PC-3 (cell line): Measurements from ENCODE around the gene EPB41L4A. TPM values are rescaled to one million over a fixed set of nuclear protein-coding genes. Genes with fewer than 3 reads are reported as not detected.

Experiments
- ATAC-seq: fragments of 200-7000 bp; cut with Tn5 transposase; 2 replicates; pipeline ENCODE4 v1.9.1; 2020; ENCODE audit warnings: mild to moderate bottlenecking, moderate library complexity
- BruUV-seq: library from RNA; stranded (reverse); fragments of 400-500 nt; replicated peaks from 2 replicates; lab custom pipeline; 2021; lab: Mats Ljungman, UMichigan
- CTCF ChIA-PET: fragments of 300-600 bp; sonication (Branson Sonifier 250); formaldehyde crosslinking; loops from one replicate; lab custom pipeline; 2022; ENCODE audit warnings: antibody characterized with exemption; lab: Charles Lee
- POLR2A ChIA-PET: fragments of 300-600 bp; sonication (Branson Sonifier 250); formaldehyde crosslinking; loops from one replicate; lab custom pipeline; 2022; ENCODE audit warnings: antibody characterized with exemption; ENCODE audit not compliant: unreplicated experiment; lab: Charles Lee
- DNase-seq: peaks from one replicate; pipeline ENCODE4 v3.0.0-alpha.2; 2015
- H2AFZ ChIP-seq: fragments of 300-600 bp; sonication (generic); 2 replicates; pipeline ENCODE4 v1.6.0; 2016; ENCODE audit warnings: antibody characterized with exemption, low read length
- H3F3A ChIP-seq: fragments of 300-600 bp; sonication (generic); one replicate; pipeline ENCODE4 v1.6.0; 2017; ENCODE audit warnings: antibody characterized with exemption, low read length, control low read depth, mild to moderate bottlenecking; ENCODE audit not compliant: unreplicated experiment
- H3K27ac ChIP-seq: fragments of 300-600 bp; sonication (generic); 2 replicates; pipeline ENCODE4 v1.5.1; 2016; ENCODE audit warnings: mild to moderate bottlenecking, low read length
- H3K27me3 ChIP-seq: fragments of 300-600 bp; sonication (generic); 2 replicates; pipeline ENCODE4 v1.6.1; 2016; ENCODE audit warnings: low read length, mixed read lengths
- H3K36me3 ChIP-seq: fragments of 300-600 bp; sonication (generic); 2 replicates; pipeline ENCODE4 v1.6.1; 2016; ENCODE audit warnings: low read depth, mixed run types, low read length, mixed read lengths
- H3K4me1 ChIP-seq: fragments of 300-600 bp; sonication (generic); 2 replicates; pipeline ENCODE4 v1.5.1; 2016; ENCODE audit warnings: low read length; ENCODE audit not compliant: insufficient read depth
- H3K4me2 ChIP-seq: fragments of 300-600 bp; sonication (generic); 2 replicates; pipeline ENCODE4 v1.6.0; 2016; ENCODE audit warnings: low read length
- H3K4me3 ChIP-seq: fragments of 300-600 bp; sonication (generic); 2 replicates; pipeline ENCODE4 v1.5.1; 2016; ENCODE audit warnings: mild to moderate bottlenecking, low read length, mixed read lengths
- H3K79me2 ChIP-seq: fragments of 300-600 bp; sonication (generic); 2 replicates; pipeline ENCODE4 v1.6.1; 2017; ENCODE audit warnings: low read length, mixed read lengths
- H3K9ac ChIP-seq: fragments of 300-600 bp; sonication (generic); 2 replicates; pipeline ENCODE4 v1.6.0; 2016; ENCODE audit warnings: mild to moderate bottlenecking, low read length
- H3K9me2 ChIP-seq: fragments of 300-600 bp; sonication (generic); replicated peaks from 2 replicates; pipeline ENCODE4 v1.6.1; 2016; ENCODE audit warnings: mixed run types, low read length, mixed read lengths
- H3K9me3 ChIP-seq: fragments of 300-600 bp; sonication (generic); 2 replicates; pipeline ENCODE4 v1.6.1; 2016; ENCODE audit warnings: low read length, mixed read lengths
- H4K20me1 ChIP-seq: fragments of 300-600 bp; sonication (generic); 2 replicates; pipeline ENCODE4 v1.6.1; 2016; ENCODE audit warnings: low read length, mixed read lengths
- CTCF ChIP-seq: fragments of 300-600 bp; sonication (generic); conservative IDR thresholded peaks from 2 replicates; pipeline ENCODE4 v1.5.1; 2017; ENCODE audit warnings: antibody characterized with exemption, low read depth, mild to moderate bottlenecking, low read length
- EZH2 ChIP-seq: fragments of 300-600 bp; sonication (generic); IDR thresholded peaks from one replicate; pipeline ENCODE4 v1.6.1; 2017; ENCODE audit warnings: antibody characterized with exemption, mild to moderate bottlenecking, low read length; ENCODE audit not compliant: unreplicated experiment
- EZH2phosphoT487 ChIP-seq: fragments of 300-600 bp; sonication (generic); IDR thresholded peaks from 2 replicates; pipeline ENCODE4 v1.6.1; 2018; ENCODE audit warnings: mild to moderate bottlenecking, antibody characterized with exemption, low read length, borderline replicate concordance
- intact Hi-C: fragments of 100-400 bp; cut with micrococcal nuclease; formaldehyde crosslinking; loops from 2 replicates; pipeline ENCODE4 v1.9.0; 2023
- total RNA-seq: library from RNA; depleted of rRNA; stranded (reverse); fragments of >200 nt; gene quantifications from 2 replicates; pipeline ENCODE4 v1.2.3, GENCODE V29; 2014

Gene EPB41L4A
- total RNA-seq, 1 experiment from 2014 or later = not detected

DNA sequence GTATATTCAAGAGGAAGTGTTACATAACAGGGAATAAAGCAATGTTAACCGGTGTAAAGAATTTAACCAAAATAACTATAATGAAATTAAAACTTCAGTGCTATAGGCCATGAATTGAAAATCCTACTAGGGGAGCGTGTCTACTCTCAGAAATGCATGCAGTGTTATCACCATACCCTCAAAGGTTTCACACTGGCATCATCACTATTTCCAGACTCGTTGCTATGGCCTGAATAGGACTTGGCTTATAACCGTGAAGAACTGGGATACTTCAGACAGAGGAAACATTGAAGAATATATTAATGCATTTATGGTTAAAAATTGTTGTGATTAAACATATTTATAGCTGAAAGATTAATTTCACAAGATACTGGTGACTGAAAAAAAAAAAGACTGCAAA, 154.9 kb downstream of the EPB41L4A start:
- Histone ChIP-seq H4K20me1 (no peaks in the 10 kb centered on the region), H3K9me2 (no peaks in the 10 kb centered on the region), H3K27me3 (peaks cover 76% of the 10 kb centered on the region), H3K79me2 (no peaks in the 10 kb centered on the region), H3K9ac (no peak overlapping the region), H3K36me3 (no peaks in the 10 kb centered on the region), H3K4me2 (no peak overlapping the region), H3K4me3 (no peak overlapping the region), H3K27ac (no peak overlapping the region), H2AFZ (no peak overlapping the region), H3K4me1 (no peaks in the 10 kb centered on the region), H3K9me3 (no peaks in the 10 kb centered on the region), H3F3A (no peaks in the 10 kb centered on the region)
- CTCF ChIA-PET = no interaction called here
- no TSS peak for BruUV-seq
- DNase-seq (no peak), ATAC-seq (no peak)
- intact Hi-C loops = no loop called here
- POLR2A ChIA-PET = no interaction called here
- no peak for TF ChIP-seq EZH2phosphoT487
- TF ChIP-seq EZH2 = no peak
- TF ChIP-seq CTCF = no peak

- Histone ChIP-seq H3K4me2 (no peak overlapping the region), H3K27me3 (peaks cover 82% of the 10 kb centered on the region), H3K36me3 (no peaks in the 10 kb centered on the region), H3K4me1 (no peaks in the 10 kb centered on the region), H3K9ac (no peak overlapping the region), H3K27ac (no peak overlapping the region), H2AFZ (no peak overlapping the region), H3K9me3 (no peaks in the 10 kb centered on the region), H3K79me2 (no peaks in the 10 kb centered on the region), H3K9me2 (no peaks in the 10 kb centered on the region), H4K20me1 (no peaks in the 10 kb centered on the region), H3F3A (no peaks in the 10 kb centered on the region), H3K4me3 (no peak overlapping the region)
- CTCF ChIA-PET = no interaction called here
- no peak for ATAC-seq
- DNase-seq = no peak
- intact Hi-C loops = no loop called here
- BruUV-seq = no TSS peak
- POLR2A ChIA-PET = no interaction called here
- TF ChIP-seq EZH2phosphoT487 = no peak
- TF ChIP-seq EZH2 = no peak
- TF ChIP-seq CTCF = no peak
Observed at GRCh38 chr5:112263469-112263868, 155.6 kb downstream of the EPB41L4A start.

DNA sequence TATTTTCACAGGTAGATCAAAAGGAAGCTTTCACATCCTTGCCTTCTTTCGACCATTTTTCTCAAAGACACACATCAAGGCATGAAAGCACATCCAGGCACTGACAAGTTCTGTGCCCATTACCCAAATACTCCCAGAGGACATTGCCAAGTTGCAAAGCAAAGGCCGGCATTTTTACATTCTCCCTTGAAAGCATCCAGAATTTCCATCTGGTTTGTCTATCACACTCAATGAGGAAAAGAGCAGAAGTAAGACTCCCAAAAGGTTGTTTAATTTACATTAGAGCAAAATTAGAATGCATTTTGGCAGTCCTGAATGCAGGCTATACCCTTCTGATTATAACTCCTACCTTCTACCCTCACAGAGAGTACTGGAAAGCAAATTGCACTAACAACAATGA, 160.5 kb downstream of the EPB41L4A start:
- Histone ChIP-seq H3K4me1 (no peaks in the 10 kb centered on the region), H3F3A (no peaks in the 10 kb centered on the region), H3K9ac (no peak overlapping the region), H3K4me3 (no peak overlapping the region), H3K9me2 (no peaks in the 10 kb centered on the region), H2AFZ (no peak overlapping the region), H3K27me3 (peaks cover 80% of the 10 kb centered on the region), H3K4me2 (no peak overlapping the region), H4K20me1 (no peaks in the 10 kb centered on the region), H3K27ac (no peak overlapping the region), H3K79me2 (no peaks in the 10 kb centered on the region), H3K36me3 (no peaks in the 10 kb centered on the region), H3K9me3 (no peaks in the 10 kb centered on the region)
- POLR2A ChIA-PET = no interaction called here
- TF ChIP-seq EZH2 (no peak), CTCF (no peak)
- CTCF ChIA-PET = no interaction called here
- no TSS peak for BruUV-seq
- no peak for DNase-seq
- intact Hi-C loops = no loop called here
- no peak for ATAC-seq
